HG03066 (cell line): ENCODE results near the gene BRD8.
"Not testable (repeated sequence)": the region's sequence is repeated elsewhere in the genome, so short reads cannot be mapped to it uniquely, and the experiment has no call there.

Experiments
- ATAC-seq: cut with Tn5 transposase; IDR thresholded peaks from one replicate; pipeline ENCODE4 v1.9.1; 2021; ENCODE audit warnings: low read depth; ENCODE audit not compliant: unreplicated experiment

BRD8 gene

DNA sequence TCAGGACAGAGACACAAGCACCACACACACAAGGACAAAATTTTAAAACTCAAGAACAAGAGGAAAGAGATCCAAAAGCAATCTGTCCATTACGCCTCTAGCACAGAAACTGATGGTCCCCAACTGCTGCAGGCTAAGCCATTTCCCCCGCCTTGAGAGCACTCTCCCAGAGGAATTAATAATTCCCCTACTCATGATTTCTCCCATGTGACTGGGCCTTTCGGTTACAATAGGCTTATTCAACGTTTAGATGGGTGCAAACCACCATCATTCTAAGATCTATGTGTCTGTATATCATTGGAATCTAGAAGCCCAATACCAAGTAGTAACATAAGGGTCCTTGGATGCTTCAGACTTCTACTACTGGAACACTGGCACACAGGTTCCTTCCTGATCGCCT lies 18.8 kb downstream of the BRD8 start:
- no peak for ATAC-seq

DNA sequence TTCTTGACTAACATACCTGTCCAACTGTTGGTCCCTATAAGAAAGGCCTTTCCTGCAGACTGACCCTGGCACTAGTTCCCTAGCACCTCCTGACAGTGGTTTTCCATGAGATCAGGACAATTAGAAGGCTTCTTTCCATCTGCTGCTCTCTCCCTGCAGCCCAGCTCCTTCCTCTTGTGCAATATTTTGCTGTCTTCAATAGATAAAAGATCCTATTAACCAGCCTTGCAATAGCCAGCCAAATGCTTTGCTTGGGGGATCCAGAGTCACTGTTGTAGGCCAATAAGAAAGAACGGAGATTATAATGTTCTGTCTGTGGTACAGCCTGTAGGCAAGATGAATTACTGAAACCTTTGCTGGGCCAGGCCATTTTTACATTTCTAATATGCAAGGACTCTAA lies 20.8 kb downstream of the BRD8 start:
- ATAC-seq = no peak

DNA sequence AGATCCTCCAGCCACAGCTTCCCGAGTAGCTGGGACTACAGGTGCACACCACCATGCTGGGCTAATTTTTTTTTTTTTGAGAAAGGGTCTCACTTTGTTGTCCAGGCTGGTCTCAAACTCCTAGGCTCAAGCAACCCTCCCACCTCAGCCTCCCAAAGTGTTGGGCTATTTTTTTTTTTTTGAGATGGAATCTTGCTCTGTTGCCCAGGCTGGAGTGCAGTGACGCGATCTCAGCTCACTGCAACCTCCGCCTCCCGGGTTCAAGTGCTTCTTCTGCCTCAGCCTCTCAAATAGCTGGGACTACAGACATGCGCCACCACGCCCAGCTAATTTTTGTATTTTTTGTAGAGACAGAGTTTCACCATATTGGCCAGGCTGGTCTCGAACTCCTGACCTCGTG lies 22.5 kb downstream of the BRD8 start:
- ATAC-seq = not testable (repeated sequence)

DNA sequence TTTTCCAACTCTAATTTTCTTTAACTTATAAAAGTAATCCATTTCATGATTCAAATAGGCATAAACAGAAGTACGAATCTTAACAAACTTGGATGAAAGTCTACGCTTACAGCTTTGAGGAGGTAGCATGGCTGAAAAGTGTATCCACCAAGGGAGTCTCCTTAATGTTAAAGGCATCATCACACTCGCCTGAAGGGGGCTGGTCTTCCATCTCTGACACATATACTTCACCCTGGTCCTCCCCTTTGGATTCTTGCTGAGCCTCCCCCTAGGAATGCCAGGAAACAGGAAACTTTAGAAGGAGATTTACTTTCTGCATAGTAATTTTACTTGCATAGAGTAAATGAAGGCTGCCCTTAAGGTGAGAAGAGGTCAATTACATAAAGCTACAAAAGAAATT lies 28.9 kb downstream of the BRD8 start:
- ATAC-seq = no peak

DNA sequence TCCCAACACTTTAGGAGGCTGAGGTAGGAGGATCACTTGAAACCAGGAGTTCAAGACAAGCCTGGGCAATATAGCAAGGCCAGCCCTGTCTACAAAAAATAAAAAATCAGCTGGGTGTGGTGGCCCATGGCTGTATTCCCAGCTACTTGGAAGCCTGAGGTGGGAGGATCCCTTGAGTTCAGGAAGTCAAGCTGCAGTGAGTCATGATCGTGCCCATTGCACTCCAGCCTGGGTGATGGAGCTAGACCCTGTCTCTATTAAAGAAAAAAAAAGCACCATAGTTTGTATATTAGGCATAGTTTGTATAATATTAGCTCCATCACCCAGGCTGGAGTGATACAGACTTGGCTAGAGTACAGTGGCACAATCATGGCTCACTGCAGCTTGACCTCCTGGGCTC lies 29.6 kb downstream of the BRD8 start:
- no peak for ATAC-seq

DNA sequence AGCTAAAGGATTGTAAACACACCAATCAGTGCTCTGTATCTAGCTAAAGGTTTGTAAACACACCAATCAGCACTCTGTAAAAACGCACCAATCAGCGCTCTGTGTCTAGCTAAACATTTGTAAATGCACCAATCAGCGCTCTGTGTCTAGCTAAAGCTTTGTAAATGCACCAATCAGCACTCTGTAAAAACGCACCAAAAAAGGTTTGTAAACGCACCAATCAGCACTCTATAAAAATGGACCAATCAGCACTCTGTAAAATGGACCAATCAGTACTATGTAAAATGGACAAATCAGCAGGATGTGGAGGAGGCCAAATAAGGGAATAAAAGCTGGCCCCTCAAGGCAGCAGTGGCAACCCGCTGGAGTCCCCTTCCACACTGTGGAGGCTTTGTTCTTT lies 34.9 kb downstream of the BRD8 start:
- not testable (repeated sequence) for ATAC-seq

DNA sequence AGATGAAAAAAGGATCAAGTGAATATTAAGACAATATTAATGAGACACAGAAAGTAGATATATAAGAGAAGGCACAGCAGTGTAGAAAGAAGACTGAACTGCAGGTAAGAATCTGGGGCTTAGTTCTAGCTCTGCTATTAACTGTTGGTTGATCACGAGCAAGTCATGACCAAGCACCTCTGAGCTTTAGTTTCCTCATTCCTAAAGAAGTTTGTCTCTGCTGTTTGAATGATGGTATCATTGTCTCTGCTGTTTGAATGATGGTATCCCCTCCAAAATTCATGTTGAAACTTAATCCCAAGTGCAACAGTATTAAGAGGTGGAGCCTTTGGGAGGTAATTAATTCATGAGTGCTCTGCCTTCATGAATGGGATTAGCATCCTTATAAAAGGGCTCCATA lies 36.7 kb downstream of the BRD8 start:
- ATAC-seq = no peak

DNA sequence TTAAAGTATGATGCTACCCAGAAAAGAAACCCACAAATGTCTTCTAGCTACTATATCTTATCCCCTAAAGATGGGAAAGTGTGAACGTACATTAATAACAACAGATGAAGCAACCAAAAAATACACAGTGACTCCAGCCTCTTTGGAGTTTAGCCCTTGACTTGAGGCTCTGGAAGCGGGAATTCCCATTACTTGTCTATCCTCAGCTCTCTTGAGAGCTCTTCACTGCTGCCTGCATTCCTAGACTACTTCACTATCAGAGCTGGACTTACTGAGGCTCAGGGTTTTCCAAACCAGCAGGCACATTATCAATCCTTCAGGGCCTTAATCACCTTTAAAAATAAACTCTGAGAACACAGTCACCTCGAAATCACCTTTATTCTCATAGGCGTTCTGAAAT lies 38.2 kb downstream of the BRD8 start:
- ATAC-seq = no peak

DNA sequence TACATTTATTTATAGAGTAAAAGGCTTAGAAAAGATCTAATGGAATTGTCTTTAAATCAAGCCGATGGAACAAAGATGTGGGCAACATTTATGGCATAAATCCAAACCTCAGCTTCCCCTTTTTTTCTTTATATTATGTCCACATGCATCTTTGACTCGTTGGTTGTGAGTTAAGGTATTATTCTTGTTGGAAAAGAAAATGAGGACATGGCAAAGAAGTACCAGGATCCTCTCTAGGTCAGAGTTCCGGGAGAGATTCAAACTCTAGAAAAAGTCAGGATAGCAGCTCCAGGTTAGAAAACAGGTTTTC lies 38.7 kb downstream of the BRD8 start:
- no peak for ATAC-seq

DNA sequence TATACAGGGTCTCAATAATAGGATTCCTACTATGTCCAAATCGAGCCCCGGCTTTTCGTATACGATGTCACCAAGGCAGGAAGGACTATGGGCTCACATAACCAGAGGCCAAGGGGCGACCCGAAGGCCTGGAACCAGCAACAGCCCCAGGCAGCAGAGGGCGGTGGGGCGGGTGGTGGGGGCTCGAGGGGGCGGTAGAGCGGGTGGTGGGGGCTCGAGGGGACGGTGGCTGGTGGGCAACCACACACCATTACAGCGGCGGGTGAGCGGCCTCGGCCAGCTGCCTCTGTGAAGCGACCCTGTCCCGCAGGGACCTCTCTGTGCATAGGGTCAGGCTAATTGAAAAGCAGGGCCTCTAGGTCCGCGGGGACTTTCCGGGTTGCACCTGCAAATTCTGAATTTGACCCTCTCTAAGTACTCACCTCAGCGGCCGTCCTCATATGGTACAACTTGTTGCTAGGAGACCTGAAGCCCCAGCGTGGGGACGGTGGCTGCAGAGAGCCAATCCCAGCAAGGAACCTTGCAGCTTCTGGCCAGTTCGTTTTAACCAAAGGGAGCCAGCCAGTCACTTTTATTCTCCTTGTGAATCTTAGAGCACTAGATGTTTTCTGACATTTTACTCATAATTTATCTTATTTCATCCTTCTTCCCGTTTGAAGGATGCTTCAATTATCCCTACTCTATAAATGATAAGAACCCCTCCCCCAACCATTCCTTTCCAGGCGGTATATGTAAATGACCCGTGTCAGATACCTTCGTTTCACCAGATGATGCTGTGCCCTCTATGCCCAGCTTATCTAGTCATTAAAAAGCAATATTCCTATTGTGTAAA lies 39.3 kb downstream of the BRD8 start, which contains the start of gene NME5:
NME5 (minus strand) TSS at position 480 of the 832 bp plus-strand sequence. CDS start 648 bp downstream, outside the sequence.
- no peak for ATAC-seq

DNA sequence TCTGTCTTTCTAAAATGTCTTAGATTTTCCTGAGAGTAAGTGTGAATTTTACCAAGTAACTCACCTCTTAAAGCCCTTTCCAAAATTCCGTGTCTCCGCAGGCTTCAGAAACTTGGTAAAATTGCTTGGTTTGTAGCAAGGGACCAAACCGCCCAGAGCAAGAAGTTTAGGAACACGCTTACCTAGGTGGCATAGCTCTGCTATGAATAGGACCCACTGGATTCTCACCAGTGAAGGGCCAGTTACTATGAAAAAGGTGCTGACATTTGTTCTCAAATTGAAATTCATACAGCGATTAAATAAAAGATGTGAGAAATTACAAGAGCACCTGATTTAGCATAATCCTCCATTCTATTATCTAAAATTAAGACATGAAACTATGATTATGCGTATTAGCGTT lies 45.9 kb downstream of the BRD8 start:
- no peak for ATAC-seq

DNA sequence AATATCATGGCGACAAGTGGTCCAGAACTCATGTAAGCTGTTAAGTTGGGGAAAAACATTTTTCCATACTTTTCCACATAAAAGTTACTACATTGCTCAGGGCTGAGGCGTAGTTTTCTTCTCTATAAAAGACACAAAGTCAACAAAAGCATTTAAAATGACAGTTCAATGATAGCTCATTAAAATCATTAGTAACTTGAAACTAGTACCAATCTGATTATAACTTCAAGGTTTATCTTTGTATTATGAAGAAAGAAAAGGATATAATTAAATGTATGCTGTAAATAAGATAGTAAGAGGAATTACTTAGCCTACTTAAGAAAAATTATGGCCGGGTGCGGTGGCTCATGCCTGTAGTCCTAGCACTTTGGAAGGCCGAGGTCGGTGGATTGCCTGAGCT lies 49.1 kb downstream of the BRD8 start:
- no peak for ATAC-seq

DNA sequence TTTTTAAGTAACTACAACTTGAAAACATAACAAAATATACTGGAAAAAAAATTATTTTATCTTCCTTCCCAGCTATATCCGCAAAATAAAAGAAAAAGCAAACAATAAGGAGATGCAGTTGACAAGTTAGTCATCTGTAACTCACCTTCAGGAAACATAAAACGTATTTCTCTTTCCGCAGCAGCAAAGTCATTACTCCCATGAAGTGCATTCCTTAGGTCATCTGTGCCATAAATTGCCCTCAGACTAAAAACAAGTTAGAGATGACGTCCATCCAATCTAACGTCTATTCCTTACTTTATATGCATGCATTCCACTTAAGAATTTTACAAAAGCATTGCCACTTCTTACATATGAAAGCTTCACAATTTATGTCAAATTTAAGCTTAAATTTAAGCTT lies 50.1 kb downstream of the BRD8 start:
- no peak for ATAC-seq

DNA sequence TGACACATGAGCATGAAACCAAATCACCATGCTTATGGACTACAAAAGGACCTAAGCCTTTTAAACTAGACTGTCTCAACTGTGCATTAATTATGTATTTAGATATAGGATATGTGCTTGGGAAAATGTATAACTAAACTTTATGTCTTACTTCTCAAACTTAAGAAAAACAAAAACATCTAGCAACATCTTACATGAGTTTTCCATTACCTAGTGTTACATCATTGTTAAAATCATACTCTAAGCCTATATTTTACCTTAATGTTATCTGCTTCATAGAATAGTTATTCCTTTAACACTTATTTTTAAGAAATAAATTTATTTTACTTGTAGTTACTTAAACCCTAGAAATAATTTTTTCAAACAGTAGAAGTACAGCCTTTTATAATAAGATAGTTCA lies 63.2 kb downstream of the BRD8 start:
- no peak for ATAC-seq

DNA sequence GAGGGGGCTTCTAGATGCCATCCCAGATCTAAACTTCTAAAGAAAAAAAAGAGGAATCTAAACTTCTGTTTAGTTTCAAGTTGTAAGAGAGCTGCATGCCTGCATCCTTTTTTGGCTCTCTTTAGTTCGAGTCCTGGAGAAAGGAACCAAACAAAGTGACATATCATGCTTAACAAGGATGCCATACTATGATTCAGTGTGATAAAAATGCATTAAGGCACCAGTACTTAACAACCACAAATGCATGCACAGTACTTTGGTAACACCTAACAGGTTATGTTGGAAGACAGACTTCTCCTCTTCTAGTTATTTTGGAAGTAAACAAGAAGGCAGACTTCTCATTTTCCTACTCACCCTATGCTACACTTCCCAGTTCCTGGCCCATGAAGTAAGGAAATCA lies 66.5 kb downstream of the BRD8 start:
- ATAC-seq = no peak

DNA sequence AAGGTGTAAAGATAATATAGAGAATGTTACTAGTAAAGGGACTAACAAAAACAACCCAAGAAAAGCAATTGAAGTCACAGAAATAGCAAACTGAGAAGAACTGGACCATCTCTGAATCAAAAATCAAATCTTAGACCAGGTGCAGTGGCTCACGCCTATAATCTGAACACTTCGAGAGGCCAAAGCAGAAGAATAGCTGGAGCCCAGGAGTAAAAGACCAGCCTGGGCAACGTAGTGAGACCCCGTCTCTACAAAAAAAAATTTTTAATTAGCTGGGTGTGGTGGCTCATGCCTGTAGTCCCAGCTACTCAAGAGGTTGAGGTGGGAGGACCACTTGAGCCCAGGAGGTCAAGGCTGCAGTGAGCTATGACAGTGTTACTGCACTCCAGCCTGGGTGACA lies 67.2 kb downstream of the BRD8 start:
- ATAC-seq = no peak

DNA sequence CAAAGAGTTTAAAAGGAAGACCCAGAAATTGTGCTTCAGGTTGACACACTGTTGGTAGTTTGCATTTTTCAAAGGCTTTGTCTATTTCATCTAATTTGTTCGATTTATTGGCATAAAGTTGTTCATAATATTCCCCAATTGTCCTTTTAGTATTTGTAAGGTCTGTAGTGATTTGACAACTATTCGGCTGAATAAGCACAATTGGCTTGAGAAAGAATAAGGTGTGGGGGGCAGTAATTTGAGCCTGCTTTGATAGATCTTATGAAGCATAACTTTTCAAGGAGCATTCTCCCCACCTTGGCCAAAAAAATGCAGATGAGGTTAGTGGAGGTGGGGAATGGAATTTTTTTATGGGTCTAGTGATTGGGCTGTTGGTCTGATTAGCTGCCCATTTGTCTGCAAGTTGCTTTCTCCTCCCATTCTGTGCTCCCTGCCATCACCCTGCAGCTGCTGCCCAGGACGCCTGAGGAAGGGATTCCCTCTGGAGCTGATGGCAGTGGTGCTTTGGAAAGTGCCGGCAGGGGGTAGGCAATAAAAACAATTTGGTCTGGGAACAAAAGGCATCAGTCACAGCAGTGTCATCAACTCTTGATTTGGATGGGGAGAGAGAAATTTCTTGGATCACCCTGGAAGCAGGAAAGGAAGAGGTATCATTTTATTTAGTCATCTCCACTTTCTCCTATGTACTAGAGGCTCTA lies 68.0 kb downstream of the BRD8 start:
- no peak for ATAC-seq

DNA sequence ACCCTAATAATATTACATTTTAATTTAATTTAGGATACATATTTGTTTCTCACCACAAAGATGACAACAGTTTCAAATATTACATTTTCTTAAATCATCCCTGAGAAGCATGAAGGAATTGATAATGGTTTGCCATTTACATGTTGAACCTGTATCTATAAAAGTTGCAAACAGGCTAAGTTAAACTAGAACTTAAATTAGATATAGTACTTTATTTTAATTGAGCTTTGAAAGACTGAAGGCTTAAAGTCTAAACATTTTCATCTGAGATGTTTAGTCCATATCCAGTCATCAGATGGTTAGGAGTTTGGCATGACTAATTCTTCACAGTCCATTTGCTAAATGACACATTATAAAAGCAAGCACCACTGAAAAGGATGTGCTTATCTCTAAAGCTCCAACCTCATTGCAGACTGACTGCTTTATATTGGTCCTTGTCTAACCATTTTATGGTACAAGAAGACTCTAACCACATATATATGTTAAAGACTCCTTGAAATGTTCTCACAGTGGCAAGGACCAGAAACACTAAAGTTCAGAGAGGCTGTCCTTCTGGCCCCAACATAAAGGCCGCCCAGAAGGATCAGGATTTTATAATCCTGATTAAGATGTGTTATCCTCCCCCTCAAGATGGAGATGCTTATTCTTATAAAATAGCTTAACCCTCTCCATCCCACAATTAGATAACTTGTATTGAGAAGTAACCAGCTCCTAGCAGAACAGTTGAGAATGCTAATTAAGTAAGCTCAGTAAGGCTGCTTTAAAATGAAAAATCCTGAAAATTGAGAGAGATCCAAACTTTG lies 68.8 kb downstream of the BRD8 start:
- no peak for ATAC-seq

DNA sequence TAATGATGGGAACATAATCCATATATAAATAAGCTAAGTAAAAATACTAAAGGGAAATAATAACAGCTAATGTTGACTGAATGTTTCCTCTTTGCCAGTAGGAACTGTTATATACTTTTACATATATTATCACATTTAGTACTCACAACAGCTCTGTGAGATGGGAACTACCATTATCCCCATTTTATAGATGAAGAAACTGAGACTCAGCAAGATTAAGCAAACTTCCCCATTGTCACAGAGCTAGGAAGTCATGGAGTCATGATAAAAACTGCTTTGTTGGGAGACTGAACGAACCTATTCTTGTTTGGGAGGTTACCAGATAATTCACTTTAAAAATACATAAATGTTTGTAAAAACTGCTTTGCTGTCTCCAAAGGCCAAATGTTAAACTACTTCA lies 71.2 kb downstream of the BRD8 start:
- no peak for ATAC-seq

DNA sequence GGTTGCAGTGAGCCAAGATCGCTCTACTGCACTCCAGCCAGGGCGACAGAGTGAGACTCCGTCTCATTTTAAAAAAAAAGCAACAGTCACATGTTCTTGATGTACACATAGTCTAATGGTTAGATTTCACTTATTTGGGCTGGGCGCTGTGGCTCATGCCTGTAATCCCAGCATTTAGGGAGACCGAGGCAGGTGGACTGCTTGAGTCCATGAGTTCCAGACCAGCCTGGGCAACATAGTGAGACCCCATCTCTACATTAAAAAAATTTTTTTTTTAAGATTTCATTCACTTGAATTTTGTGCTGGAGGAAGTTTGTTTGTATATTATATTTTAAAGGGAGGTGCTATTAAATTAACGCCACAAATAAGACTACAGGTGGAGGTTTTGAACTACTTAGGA lies 72.7 kb downstream of the BRD8 start:
- ATAC-seq = no peak

DNA sequence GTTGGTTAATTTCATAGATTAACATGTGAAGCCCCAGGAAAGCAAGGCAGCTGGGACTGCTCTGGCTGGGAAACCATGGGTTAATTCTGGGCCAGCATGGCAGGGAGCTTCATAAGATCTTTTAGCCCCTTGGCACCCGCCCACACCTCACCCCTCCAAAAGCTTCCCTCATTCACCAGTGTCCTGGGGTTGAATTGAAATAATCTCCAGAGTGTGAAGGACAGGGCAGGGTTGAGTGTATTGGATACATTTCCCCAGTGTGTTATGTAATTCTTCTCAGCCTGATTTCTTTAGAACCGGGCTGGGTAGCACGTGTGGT lies 75.2 kb downstream of the BRD8 start:
- no peak for ATAC-seq
